Endothelial cell of umbilical vein (primary cell): ENCODE results near the gene MEX3D. TPM values are rescaled to one million over a fixed set of nuclear protein-coding genes. Genes with fewer than 3 reads are reported as not detected.

Experiments used
- BruUV-seq: library from RNA; stranded (reverse); fragments of 400-500 nt; replicated peaks from 2 replicates; lab custom pipeline; 2021; lab: Mats Ljungman, UMichigan
- CTCF ChIA-PET: fragments of 300-600, 350-600 bp; sonication (Branson Sonifier 250); formaldehyde crosslinking; loops from one replicate; lab custom pipeline; 2021; ENCODE audit warnings: antibody characterized with exemption, inconsistent platforms; lab: Charles Lee
- POLR2A ChIA-PET: fragments of 300-600, 350-600 bp; sonication (Branson Sonifier 250); formaldehyde crosslinking; loops from one replicate; lab custom pipeline; 2021; ENCODE audit warnings: antibody characterized with exemption, inconsistent platforms; lab: Charles Lee
- DNase-seq: peaks from one replicate; pipeline ENCODE4 v3.0.0-alpha.2; 2011; ENCODE audit warnings: low read depth, low spot score
- FAIRE-seq: peaks from 2 replicates; lab custom pipeline; 2011; peaks lifted over from hg19 to GRCh38; lab: Jason Lieb, UNC
- H2AFZ ChIP-seq: 2 replicates; pipeline ENCODE4 v1.6.0; 2012; ENCODE audit warnings: low read depth, low read length, control low read depth, inconsistent platforms
- H3K27ac ChIP-seq: 2 replicates; pipeline ENCODE4 v1.5.1; 2011; ENCODE audit warnings: low read depth, mild to moderate bottlenecking, control low read depth, low read length, moderate library complexity; ENCODE audit not compliant: insufficient read depth
- H3K27me3 ChIP-seq, 2 experiments: 2 replicates each; pipeline versions ENCODE4 v1.6.0 to v1.6.1; 2011; ENCODE audit warnings: low read length in 2 of 2, mixed read lengths in 1 of 2; ENCODE audit not compliant: control insufficient read depth in 2 of 2, insufficient read depth in 2 of 2
- H3K36me3 ChIP-seq, 2 experiments: 2 replicates in 1 of 2; 3 replicates in 1 of 2; pipeline ENCODE4 v1.5.1; 2011; ENCODE audit warnings: low read length in 2 of 2, mild to moderate bottlenecking in 1 of 2, moderate library complexity in 1 of 2; ENCODE audit not compliant: control insufficient read depth in 2 of 2, insufficient read depth in 2 of 2; ENCODE audit errors: extremely low read depth in 1 of 2
- H3K4me1 ChIP-seq: 3 replicates; pipeline ENCODE4 v1.5.1; 2011; ENCODE audit warnings: mild to moderate bottlenecking, low read length; ENCODE audit not compliant: control insufficient read depth, insufficient read depth; ENCODE audit errors: extremely low read depth
- H3K4me2 ChIP-seq: 2 replicates; pipeline ENCODE4 v1.6.1; 2011; ENCODE audit warnings: low read length, control low read depth, mixed read lengths; ENCODE audit not compliant: insufficient read depth
- H3K4me3 ChIP-seq, 3 experiments: fragments of 200-600 bp in 1 of 3; sonication (generic), shearing (Covaris generic) in 1 of 3; replicated peaks in 1 of 3; 2 replicates each; pipeline ENCODE4 v1.5.1; 2011 to 2016; ENCODE audit warnings: control low read depth in 3 of 3, low read length in 3 of 3, mild to moderate bottlenecking in 2 of 3, inconsistent platforms in 1 of 3, low read depth in 1 of 3, moderate library complexity in 1 of 3; ENCODE audit not compliant: insufficient read depth in 1 of 3
- H3K79me2 ChIP-seq: 2 replicates; pipeline ENCODE4 v1.6.0; 2012; ENCODE audit warnings: low read length, inconsistent platforms; ENCODE audit not compliant: control insufficient read depth, insufficient read depth
- H3K9ac ChIP-seq: replicated peaks from 2 replicates; pipeline ENCODE3; 2011; ENCODE audit warnings: low read length, control low read depth; ENCODE audit not compliant: insufficient read depth; ENCODE audit errors: extremely low read depth
- H3K9me1 ChIP-seq: replicated peaks from 3 replicates; pipeline ENCODE4 v1.6.0; 2011; ENCODE audit warnings: mild to moderate bottlenecking, low read length; ENCODE audit not compliant: control insufficient read depth, insufficient read depth; ENCODE audit errors: extremely low read depth
- H3K9me3 ChIP-seq: replicated peaks from 2 replicates; pipeline ENCODE4 v1.5.1; 2012; ENCODE audit warnings: low read length, inconsistent platforms; ENCODE audit not compliant: control insufficient read depth, insufficient read depth
- H4K20me1 ChIP-seq: replicated peaks from 2 replicates; pipeline ENCODE3; 2011; ENCODE audit warnings: mild to moderate bottlenecking, low read length; ENCODE audit not compliant: control insufficient read depth, insufficient read depth; ENCODE audit errors: extremely low read depth
- CTCF ChIP-seq, 2 donors: IDR thresholded peaks; 1 replicate in 1 of 2; 2 replicates in 1 of 2; pipeline ENCODE4 v1.5.1; 2011; ENCODE audit warnings: low read length in 2 of 2, mild to moderate bottlenecking in 2 of 2, moderate library complexity in 2 of 2, control low read depth in 1 of 2, inconsistent platforms in 1 of 2, low read depth in 1 of 2; ENCODE audit not compliant: insufficient read depth in 1 of 2; ENCODE audit errors: extremely low read depth in 1 of 2
- EZH2 ChIP-seq: IDR thresholded peaks from 2 replicates; pipeline ENCODE4 v1.6.1; 2012; ENCODE audit warnings: borderline replicate concordance, low read depth, mild to moderate bottlenecking, moderate library complexity, low read length, inconsistent platforms; ENCODE audit not compliant: severe bottlenecking
- FOS ChIP-seq: IDR thresholded peaks from 2 replicates; pipeline ENCODE4 v1.6.1; 2011; ENCODE audit warnings: mild to moderate bottlenecking, low read length, moderate library complexity, borderline replicate concordance; ENCODE audit not compliant: insufficient read depth
- GATA2 ChIP-seq: IDR thresholded peaks from 2 replicates; pipeline ENCODE4 v1.7.0; 2011; ENCODE audit warnings: low read depth, mild to moderate bottlenecking, moderate library complexity, mixed read lengths, low read length; ENCODE audit not compliant: insufficient read length, insufficient read depth
- JUN ChIP-seq: IDR thresholded peaks from 2 replicates; pipeline ENCODE4 v1.6.1; 2011; ENCODE audit warnings: borderline replicate concordance, low read depth; ENCODE audit not compliant: insufficient read length, insufficient read depth
- MAX ChIP-seq: IDR thresholded peaks from 2 replicates; pipeline ENCODE4 v1.6.1; 2011; ENCODE audit not compliant: insufficient read depth, insufficient read length
- MYC ChIP-seq: IDR thresholded peaks from one replicate; pipeline ENCODE4 v1.6.1; 2011; ENCODE audit warnings: mild to moderate bottlenecking, low read depth, low read length
- POLR2A ChIP-seq: IDR thresholded peaks from 2 replicates; pipeline ENCODE4 v1.6.1; 2012; ENCODE audit warnings: low read depth, mild to moderate bottlenecking, control low read depth, low read length
- POLR2AphosphoS5 ChIP-seq: IDR thresholded peaks from 2 replicates; pipeline ENCODE4 v1.6.1; 2012; ENCODE audit warnings: low read depth, mild to moderate bottlenecking, control low read depth, low read length, moderate library complexity; ENCODE audit not compliant: insufficient read depth
- dilution Hi-C: fragments of 300-500 bp; cut with MboI; formaldehyde crosslinking; loops from one replicate; pipeline ENCODE4 v1.15.0; 2019; ENCODE audit warnings: low sequenced_read_pairs; ENCODE audit not compliant: extremely low pct_ligation_motif_present
- intact Hi-C: fragments of 100-400 bp; cut with micrococcal nuclease; formaldehyde crosslinking; loops from one replicate; pipeline ENCODE4 v1.10.0; 2022
- polyA plus RNA-seq, 4 experiments: library from polyadenylated mRNA; depleted of rRNA in 3 of 4; stranded (reverse) in 3 of 4; unstranded in 1 of 4; fragments of >200 nt; gene quantifications; 2 replicates each; pipeline versions ENCODE4 v1.2.1 to v1.2.3, GENCODE V29; 2011 to 2012; ENCODE audit warnings: missing spikeins in 1 of 4
- total RNA-seq: library from RNA; stranded (reverse); gene quantifications from 2 replicates; pipeline ENCODE4 v1.2.3, GENCODE V29; 2021

MEX3D gene
- total and polyA plus RNA-seq, 2 donors (not counting 3 experiments of a cell fraction or from before 2014, with no cell fraction given), result 30.0 to 96.7 TPM

GRCh38 chr19:1525343-1525742, 42.8 kb downstream of the MEX3D start:
- Histone ChIP-seq H3K36me3 (no peaks in the 10 kb centered on the region), H3K79me2 (no peaks in the 10 kb centered on the region), H3K4me1 (no peaks in the 10 kb centered on the region), H4K20me1 (no peaks in the 10 kb centered on the region), H3K9me1 (no peaks in the 10 kb centered on the region), H3K4me2 (no peak overlapping the region), H2AFZ (no peak overlapping the region), H3K9ac (no peak overlapping the region), H3K9me3 (no peaks in the 10 kb centered on the region), H3K4me3 (no peak overlapping the region), H3K27ac (no peak overlapping the region), H3K27me3 (peaks cover 9 to 12% of the 10 kb centered on the region in 2 experiments)
- intact Hi-C loops, result no loop called here
- CTCF ChIA-PET, result no interaction called here
- dilution Hi-C loops, result no loop called here
- no peak for DNase-seq
- POLR2A ChIA-PET, result no interaction called here
- no TSS peak for BruUV-seq
- TF ChIP-seq CTCF (IDR thresholded peaks at IDR 0.05; ENCODE audit: extremely low read depth in 1 of 2, insufficient read depth in 1 of 2, low read depth in 1 of 2, low read length in 2 of 2), result no peak
- no peak for TF ChIP-seq JUN
- TF ChIP-seq GATA2, result no peak
- no peak for TF ChIP-seq POLR2A
- no peak for TF ChIP-seq POLR2AphosphoS5
- no peak for TF ChIP-seq EZH2
- FAIRE-seq, result no peak

- Histone ChIP-seq H2AFZ (no peak overlapping the region), H4K20me1 (no peaks in the 10 kb centered on the region), H3K27ac (no peak overlapping the region), H3K9me3 (no peaks in the 10 kb centered on the region), H3K4me2 (no peak overlapping the region), H3K9me1 (no peaks in the 10 kb centered on the region), H3K9ac (no peak overlapping the region), H3K27me3 (peaks cover 9 to 12% of the 10 kb centered on the region in 2 experiments), H3K4me3 (no peak overlapping the region), H3K4me1 (no peaks in the 10 kb centered on the region), H3K79me2 (no peaks in the 10 kb centered on the region), H3K36me3 (no peaks in the 10 kb centered on the region)
- intact Hi-C loops, result no loop called here
- no TSS peak for BruUV-seq
- no peak for FAIRE-seq
- CTCF ChIA-PET, result no interaction called here
- dilution Hi-C loops, result no loop called here
- POLR2A ChIA-PET, result no interaction called here
- no peak for TF ChIP-seq MYC
- no peak for TF ChIP-seq FOS
- no peak for TF ChIP-seq POLR2A
- TF ChIP-seq MAX, result no peak
- no peak for TF ChIP-seq POLR2AphosphoS5
- no peak for TF ChIP-seq JUN
- TF ChIP-seq GATA2, result no peak
- TF ChIP-seq EZH2, result no peak
- no peak for TF ChIP-seq CTCF (IDR thresholded peaks at IDR 0.05; ENCODE audit: extremely low read depth in 1 of 2, insufficient read depth in 1 of 2, low read depth in 1 of 2, low read length in 2 of 2)
- DNase-seq, result no peak
These were observed 43.2 kb downstream of the MEX3D start for GRCh38 chr19:1524972-1525325.
